ENCODE data around the gene TENM4.

The TENM4 gene

GRCh38 chr11:78788533-78788932 is 652.3 kb downstream of the TENM4 start:
- no peak for DNase-seq (ENCODE audit: low read depth in 3 of 3)

DNA sequence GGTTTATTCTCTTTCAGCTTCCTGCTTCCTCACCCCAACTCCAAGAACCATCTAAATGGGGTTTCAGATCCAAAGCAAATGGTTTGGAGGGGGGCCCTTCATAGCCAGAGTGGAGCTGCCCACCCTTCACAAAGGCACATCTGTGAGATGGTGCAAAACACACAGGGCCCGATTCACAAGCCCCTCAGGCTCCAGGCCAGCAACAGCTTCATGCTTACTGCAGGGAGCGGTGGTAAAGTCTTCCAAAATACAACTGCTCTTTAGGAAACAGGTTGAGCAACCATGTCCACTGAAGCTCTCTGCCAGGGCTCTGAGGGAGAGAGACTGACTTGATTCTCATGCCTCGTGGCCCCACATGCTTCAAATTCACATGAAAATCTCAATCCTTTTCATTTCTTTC is 653.1 kb downstream of the TENM4 start:
- DNase-seq (ENCODE audit: low read depth in 3 of 3): no peak

DNA sequence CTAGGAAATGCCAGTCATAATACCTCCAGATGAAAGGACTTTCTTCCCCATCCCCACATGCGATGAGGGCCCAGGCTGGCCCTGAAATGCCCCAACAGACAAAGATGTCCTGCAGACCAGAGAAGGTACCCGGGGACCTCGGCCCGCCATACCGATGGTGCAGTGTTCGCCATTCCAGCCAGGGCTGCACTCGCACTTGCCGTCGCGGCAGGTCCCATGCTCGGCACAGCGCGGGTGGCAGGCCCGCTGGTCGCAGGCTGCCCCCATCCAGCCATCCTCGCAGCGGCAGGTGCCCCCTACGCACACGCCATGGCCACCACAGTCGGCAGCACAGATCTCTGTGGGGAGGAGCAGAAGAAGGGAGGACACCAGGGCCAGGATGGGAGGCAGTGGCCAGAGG is 654.1 kb downstream of the TENM4 start:
- no peak for DNase-seq (ENCODE audit: low read depth in 3 of 3)

GRCh38 chr11:78786086-78786485 is 654.7 kb downstream of the TENM4 start:
- no peak for DNase-seq (ENCODE audit: low read depth in 3 of 3)

DNA sequence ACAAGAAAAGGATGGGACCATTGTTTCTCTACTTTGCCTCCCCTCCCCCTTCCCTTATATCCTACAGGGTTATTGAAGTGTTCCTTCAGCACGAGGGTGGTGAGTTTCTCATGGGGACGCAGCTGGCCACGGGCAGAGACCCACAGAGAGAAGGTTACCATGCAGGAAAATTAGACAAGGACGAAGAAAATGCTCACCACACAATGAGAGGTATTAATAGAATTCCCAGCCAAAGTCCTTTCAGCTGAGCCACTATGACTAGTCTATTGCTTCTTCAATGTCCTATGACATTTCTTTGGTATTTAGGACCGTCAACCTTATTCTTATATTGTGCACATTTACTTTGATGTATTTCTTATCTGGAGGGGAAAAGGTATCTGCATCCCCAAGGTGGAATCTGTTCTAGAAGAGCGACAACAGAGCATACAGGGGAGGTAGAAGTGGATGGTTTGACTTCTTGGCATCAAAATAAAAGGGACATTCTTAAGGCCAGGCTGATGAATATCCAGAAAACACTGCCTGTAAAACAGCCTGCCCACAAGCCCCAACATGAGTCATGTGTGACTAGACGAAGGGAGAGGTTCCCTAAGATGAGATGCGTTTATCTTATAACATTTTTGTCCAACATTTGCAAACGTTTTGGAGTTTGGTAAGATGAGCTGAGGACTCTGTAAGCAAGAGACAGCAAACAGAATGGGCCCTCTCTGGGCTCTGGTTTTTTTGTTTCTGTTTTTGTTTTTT is 656.3 kb downstream of the TENM4 start:
- no peak for DNase-seq (ENCODE audit: low read depth in 3 of 3)

- DNase-seq (ENCODE audit: low read depth in 3 of 3): no peak
Measured at GRCh38 chr11:78783846-78784245, 657.0 kb downstream of the TENM4 start.

DNA sequence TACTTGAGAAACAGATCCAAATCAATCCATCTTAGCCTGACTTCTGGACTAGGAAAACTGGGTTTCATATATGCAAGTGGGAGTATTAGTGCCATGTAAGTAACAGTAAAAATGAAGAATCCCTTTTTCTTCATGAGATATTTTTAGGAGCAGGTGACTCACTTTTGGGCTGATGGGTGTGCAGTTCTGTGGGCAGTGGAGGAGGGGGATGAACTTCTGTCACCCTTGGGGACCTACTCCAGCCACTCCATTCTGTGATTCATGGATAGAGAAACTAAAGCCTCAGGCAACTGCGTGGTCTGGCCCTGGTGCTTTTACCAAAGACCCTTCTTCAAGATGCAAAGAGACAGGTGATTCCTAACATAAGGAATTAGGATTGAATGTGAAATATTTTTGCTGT is 657.5 kb downstream of the TENM4 start:
- DNase-seq (ENCODE audit: low read depth in 3 of 3): no peak

- no peak for DNase-seq (ENCODE audit: low read depth in 3 of 3)
Measured at GRCh38 chr11:78782725-78783124, 658.1 kb downstream of the TENM4 start.

DNA sequence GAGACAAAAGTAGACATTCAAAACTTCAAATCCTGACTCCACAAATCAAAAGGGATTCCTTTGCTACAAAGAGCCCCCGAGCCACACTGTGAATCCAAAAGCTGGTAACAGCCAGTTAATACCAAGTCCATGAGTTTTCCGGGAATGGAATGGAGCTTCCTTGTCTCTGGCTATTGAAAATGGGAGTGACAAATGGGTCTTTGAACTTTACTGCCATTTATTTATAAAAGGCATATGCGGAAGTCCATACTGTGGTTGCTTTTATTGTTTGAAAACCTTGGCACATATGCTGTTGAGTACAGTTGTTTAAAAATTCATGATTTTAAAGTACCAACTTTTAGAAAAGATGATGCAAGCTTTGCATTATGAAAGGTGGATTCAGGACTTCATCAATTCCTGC is 659.9 kb downstream of the TENM4 start:
- no peak for DNase-seq (ENCODE audit: low read depth in 3 of 3)

GRCh38 chr11:78773492-78773891 is 667.3 kb downstream of the TENM4 start:
- DNase-seq (ENCODE audit: low read depth in 3 of 3): no peak

DNA sequence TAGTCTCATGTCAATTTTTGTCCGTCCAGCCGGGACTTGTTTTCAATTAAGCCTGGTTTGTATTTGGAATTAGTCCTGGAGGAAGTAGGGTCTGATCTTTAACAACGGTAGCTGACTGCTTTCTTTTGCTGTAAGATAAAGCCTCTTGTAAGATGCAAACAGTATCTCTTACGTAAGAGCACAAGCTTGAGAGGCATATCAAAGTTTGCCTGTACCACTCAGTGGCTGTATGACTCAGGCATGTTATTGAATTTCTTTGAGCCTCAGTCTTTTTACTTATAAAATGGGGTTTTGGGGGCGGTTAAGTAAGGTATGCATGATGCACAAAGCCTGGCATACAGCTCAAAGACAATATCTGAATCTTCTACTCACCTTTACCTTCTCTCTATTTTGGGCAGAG is 667.8 kb downstream of the TENM4 start:
- no peak for DNase-seq (ENCODE audit: low read depth in 3 of 3)

DNA sequence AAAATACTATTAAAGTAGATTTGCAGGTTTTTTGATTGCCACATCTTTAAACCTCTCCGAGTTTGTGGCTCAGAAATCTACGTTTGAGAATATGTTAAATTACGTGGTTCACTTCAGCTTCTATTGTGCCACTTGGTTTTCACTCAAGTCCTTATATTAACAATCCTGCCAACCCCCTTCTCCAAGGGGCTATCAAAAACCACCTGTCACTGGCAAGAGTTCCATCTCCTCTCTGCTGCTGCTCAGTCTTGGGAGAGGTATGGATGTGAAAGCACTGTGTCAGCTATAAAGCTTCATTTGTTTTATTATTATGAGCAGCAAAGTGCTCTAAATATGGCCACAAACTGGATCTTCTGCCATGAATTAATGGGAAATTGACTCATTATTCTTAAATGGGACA is 668.6 kb downstream of the TENM4 start:
- DNase-seq (ENCODE audit: low read depth in 3 of 3): no peak

DNA sequence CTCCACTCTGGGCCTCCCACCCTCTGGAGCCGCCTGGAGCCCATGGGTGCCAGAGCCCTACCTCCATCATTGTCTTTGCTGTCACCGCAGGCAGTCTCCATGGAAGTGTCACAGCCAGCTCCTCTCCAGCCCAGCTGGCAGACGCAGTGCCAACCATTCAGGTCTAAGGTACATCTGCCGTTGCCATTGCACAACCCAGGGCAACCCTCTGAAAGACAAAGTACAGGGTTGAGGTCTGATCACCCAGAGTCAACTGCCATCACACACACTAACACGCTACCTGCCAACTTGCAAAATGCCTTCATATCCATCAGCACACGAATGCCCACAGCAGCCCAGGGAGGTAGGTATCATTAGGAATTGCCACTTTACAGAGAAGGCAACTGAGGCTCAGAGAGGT is 669.9 kb downstream of the TENM4 start:
- no peak for DNase-seq (ENCODE audit: low read depth in 3 of 3)

DNA sequence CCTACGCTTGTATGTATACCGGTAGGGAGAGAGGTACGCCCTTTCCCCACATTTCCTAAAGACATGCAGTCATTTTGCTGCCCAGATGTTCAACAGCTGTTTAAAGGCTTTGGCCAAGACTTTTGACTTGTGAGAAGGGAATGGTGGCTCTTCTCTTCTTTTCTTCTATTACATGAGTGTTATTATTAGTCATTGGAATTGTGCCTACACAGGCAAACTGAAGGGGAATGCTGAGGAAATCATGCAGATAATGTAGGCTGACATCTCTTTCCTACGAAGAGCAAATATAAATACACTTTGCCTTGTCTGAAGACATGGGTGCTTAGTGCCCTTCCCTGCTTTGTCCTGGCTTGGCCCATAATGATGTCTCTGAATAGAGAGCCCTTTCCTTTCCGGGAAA is 671.9 kb downstream of the TENM4 start:
- no peak for DNase-seq (ENCODE audit: low read depth in 3 of 3)

GRCh38 chr11:78768345-78768744 is 672.5 kb downstream of the TENM4 start:
- no peak for DNase-seq (ENCODE audit: low read depth in 3 of 3)

DNA sequence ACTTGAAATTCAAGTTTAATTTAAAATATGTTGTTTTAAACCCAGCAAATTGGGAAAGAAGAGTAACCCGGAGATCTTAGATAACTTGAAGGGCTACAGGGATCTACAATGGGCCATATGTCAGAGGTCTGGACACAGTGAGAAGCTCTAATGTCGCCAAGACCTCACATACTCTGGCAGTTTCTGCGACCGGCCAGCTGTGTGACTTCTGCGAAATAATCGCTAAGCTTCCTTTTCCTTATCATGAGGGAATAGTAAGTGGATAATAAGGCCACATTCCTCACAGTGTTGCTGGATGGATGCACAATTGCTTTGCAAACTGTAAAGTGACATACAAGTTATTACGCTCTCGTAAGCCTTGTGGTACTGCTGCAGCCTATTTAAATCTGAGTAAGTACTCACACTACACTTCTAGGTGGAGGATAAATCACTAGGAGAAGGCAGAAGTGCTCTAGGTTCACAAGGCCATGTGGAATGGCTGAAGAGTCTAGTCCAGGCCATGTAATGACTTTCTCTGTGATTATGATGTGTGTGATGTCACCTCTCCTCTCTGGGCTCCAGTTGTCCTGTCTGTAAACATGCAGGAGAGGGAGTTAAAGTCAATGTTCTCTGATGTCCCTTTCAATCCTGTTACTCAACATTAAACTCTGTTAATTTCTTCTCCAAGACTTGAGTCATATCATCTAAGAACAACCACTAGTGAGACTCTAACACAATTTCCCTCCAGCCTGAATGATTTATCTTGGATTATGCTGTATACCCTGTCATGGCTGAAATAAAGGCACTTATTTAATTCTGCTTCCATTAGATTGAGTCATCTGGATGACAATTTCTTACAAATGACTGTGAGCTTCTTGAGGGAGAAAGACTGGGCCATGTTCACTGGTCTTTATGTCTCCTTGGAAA is 673.5 kb downstream of the TENM4 start:
- DNase-seq (ENCODE audit: low read depth in 3 of 3): no peak

GRCh38 chr11:78764946-78765345 is 675.9 kb downstream of the TENM4 start:
- DNase-seq (ENCODE audit: low read depth in 3 of 3): no peak

- DNase-seq (ENCODE audit: low read depth in 3 of 3): no peak
Measured at GRCh38 chr11:78763664-78764063, 677.2 kb downstream of the TENM4 start.

- no peak for DNase-seq (ENCODE audit: low read depth in 3 of 3)
Measured at GRCh38 chr11:78762105-78762504, 678.7 kb downstream of the TENM4 start.

DNA sequence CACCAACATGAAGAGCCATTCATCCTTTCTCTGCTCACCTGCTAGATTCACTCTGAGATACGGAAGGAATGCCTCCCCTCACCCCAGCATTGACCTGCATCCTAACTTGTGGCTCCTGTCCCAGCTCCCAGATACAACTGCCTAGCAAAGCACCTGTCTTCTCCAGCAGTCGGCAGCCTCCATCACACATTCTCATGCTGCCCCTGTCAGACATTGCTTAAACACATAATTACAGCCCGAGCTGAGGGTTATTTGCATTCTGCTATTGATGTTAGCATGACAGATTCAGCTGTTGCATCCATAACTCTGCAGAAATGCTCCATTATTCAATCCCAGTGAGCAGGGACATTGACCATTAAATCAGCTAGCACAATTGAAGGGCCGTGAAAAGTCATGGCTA is 681.8 kb downstream of the TENM4 start:
- DNase-seq (ENCODE audit: low read depth in 3 of 3): no peak

- DNase-seq (ENCODE audit: low read depth in 3 of 3): no peak
Measured at GRCh38 chr11:78753297-78753696, 687.5 kb downstream of the TENM4 start.

GRCh38 chr11:78752494-78752893 is 688.3 kb downstream of the TENM4 start:
- no peak for DNase-seq (ENCODE audit: low read depth in 3 of 3)

Data from stimulated activated CD4-positive, alpha-beta T cell treated with anti-CD3 and anti-CD28 coated beads, TNF-alpha, amount 100 ng/mL, for 48 hours (primary cell).